HFFc6 (cell line): Measurements from ENCODE around the gene LHX4. TPM values are rescaled to one million over a fixed set of nuclear protein-coding genes. Genes with fewer than 3 reads are reported as not detected.
A peak's percentile ranks its signal among the peaks of the same experiment; 100 is the strongest.

Source experiments
- DNase-seq: peaks from one replicate; pipeline ENCODE4 v3.0.0-alpha.2; 2018
- H3K27ac Mint-ChIP-seq: 2 replicates; pipeline ENCODE4 v1.8.0; 2020; ENCODE audit warnings: mild to moderate bottlenecking, mixed read lengths
- H3K27me3 Mint-ChIP-seq: 2 replicates; pipeline ENCODE4 v1.8.0; 2021; ENCODE audit warnings: mild to moderate bottlenecking, moderate library complexity, mixed read lengths; ENCODE audit not compliant: insufficient read depth
- H3K36me3 Mint-ChIP-seq: 2 replicates; pipeline ENCODE4 v1.8.0; 2021; ENCODE audit warnings: low read depth, mixed read lengths
- H3K4me1 Mint-ChIP-seq: 2 replicates; pipeline ENCODE4 v1.8.0; 2020; ENCODE audit warnings: low read depth, mixed read lengths
- H3K4me3 Mint-ChIP-seq: 2 replicates; pipeline ENCODE4 v1.8.0; 2020; ENCODE audit warnings: mild to moderate bottlenecking, moderate library complexity, mixed read lengths
- H3K9me3 Mint-ChIP-seq: 2 replicates; pipeline ENCODE4 v1.8.0; 2020; ENCODE audit warnings: mild to moderate bottlenecking, mixed read lengths
- total RNA-seq, 6 experiments: library from RNA; stranded (reverse); fragmentation: NEBNext Ultra II Directional; extraction: Animal tissue kit (Norgen Biotek cat#: 25700); gene quantifications; 2 replicates in 1 of 6; 3 replicates in 5 of 6; pipeline ENCODE4 v1.2.3, GENCODE V29; 2021
- TF ChIP-seq, protein P1 (sequence below): fragments of 200-600 bp; sonication (generic); IDR thresholded peaks from 2 replicates; pipeline ENCODE4 v1.5.0; 2021; ENCODE audit warnings: antibody characterized with exemption, mild to moderate bottlenecking

The LHX4 gene
- total RNA-seq, 6 experiments from 2014 or later = 0.28 to 0.71 (median 0.41) TPM

- Mint-ChIP-seq H3K9me3 (no peaks in the 10 kb centered on the region), H3K4me3 (no peak overlapping the region), H3K27ac (no peak overlapping the region), H3K36me3 (peaks cover 12% of the 10 kb centered on the region; the same call in 1 of the 2 replicates), H3K27me3 (peaks cover 1% of the 10 kb centered on the region), H3K4me1 (no peaks in the 10 kb centered on the region; the same call in 1 of the 2 replicates)
- DNase-seq = peak; percentile 18
- TF ChIP-seq, protein P1, sequence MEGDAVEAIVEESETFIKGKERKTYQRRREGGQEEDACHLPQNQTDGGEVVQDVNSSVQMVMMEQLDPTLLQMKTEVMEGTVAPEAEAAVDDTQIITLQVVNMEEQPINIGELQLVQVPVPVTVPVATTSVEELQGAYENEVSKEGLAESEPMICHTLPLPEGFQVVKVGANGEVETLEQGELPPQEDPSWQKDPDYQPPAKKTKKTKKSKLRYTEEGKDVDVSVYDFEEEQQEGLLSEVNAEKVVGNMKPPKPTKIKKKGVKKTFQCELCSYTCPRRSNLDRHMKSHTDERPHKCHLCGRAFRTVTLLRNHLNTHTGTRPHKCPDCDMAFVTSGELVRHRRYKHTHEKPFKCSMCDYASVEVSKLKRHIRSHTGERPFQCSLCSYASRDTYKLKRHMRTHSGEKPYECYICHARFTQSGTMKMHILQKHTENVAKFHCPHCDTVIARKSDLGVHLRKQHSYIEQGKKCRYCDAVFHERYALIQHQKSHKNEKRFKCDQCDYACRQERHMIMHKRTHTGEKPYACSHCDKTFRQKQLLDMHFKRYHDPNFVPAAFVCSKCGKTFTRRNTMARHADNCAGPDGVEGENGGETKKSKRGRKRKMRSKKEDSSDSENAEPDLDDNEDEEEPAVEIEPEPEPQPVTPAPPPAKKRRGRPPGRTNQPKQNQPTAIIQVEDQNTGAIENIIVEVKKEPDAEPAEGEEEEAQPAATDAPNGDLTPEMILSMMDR = no peak
Measured at GRCh38 chr1:180271272-180272255, 41.5 kb downstream of the LHX4 start.

DNA sequence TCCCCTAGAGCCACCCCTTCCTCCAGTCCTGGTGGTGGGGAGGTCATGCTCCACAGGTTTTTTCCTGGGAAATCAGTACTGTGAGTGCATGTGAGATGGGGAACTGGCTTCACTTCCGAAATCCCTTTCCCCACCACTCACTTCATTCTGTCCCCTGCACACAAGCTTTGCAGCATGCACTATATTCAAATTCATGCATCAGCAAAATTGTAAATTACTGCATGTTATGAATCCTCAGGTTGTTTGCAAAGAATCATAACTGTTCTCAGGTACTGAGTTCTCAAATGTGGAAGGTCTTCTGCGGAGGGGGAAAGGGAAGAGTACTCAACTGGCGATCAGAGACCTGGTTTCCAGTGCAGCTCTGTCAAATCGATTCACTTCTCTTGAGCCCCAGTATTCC is 42.3 kb downstream of the LHX4 start:
- H3K36me3 Mint-ChIP-seq = peaks cover 12% of the 10 kb centered on the region; the same call in 1 of the 2 replicates
- no peak overlapping the region for H3K27ac Mint-ChIP-seq
- no peaks in the 10 kb centered on the region; the same call in 1 of the 2 replicates for H3K4me1 Mint-ChIP-seq
- H3K4me3 Mint-ChIP-seq = no peak overlapping the region
- H3K9me3 Mint-ChIP-seq = no peaks in the 10 kb centered on the region
- no peak for DNase-seq
- TF ChIP-seq, protein P1 = no peak
- H3K27me3 Mint-ChIP-seq = no peaks in the 10 kb centered on the region; the same call in 1 of the 2 replicates

GRCh38 chr1:180273066-180273465 is 43.0 kb downstream of the LHX4 start:
- TF ChIP-seq, protein P1 = no peak
- H3K4me1 Mint-ChIP-seq = no peaks in the 10 kb centered on the region; the same call in 1 of the 2 replicates
- no peak overlapping the region for H3K4me3 Mint-ChIP-seq
- H3K9me3 Mint-ChIP-seq = no peaks in the 10 kb centered on the region
- no peak overlapping the region for H3K27ac Mint-ChIP-seq
- H3K27me3 Mint-ChIP-seq = no peaks in the 10 kb centered on the region; the same call in 1 of the 2 replicates
- peaks cover 16% of the 10 kb centered on the region; the same call in 1 of the 2 replicates for H3K36me3 Mint-ChIP-seq
- no peak for DNase-seq

DNA sequence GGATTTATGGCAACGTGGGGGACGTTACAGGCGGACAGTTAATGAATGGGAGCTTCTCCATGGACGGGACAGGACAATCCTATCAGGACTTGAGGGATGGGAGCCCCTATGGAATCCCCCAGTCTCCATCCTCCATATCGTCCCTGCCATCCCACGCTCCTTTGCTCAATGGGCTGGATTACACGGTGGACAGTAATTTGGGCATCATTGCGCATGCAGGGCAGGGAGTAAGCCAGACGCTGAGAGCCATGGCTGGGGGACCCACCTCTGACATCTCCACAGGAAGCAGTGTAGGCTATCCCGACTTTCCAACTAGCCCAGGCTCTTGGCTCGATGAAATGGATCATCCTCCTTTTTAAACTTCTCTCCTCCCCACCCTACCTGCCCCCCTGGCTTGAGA is 44.2 kb downstream of the LHX4 start:
- TF ChIP-seq, protein P1 = no peak
- H3K4me3 Mint-ChIP-seq = no peak overlapping the region
- H3K36me3 Mint-ChIP-seq = peaks cover 16% of the 10 kb centered on the region; the same call in 1 of the 2 replicates
- H3K27me3 Mint-ChIP-seq = no peaks in the 10 kb centered on the region; the same call in 1 of the 2 replicates
- no peaks in the 10 kb centered on the region for H3K9me3 Mint-ChIP-seq
- H3K27ac Mint-ChIP-seq = no peak overlapping the region
- DNase-seq = no peak
- no peaks in the 10 kb centered on the region; the same call in 1 of the 2 replicates for H3K4me1 Mint-ChIP-seq

DNA sequence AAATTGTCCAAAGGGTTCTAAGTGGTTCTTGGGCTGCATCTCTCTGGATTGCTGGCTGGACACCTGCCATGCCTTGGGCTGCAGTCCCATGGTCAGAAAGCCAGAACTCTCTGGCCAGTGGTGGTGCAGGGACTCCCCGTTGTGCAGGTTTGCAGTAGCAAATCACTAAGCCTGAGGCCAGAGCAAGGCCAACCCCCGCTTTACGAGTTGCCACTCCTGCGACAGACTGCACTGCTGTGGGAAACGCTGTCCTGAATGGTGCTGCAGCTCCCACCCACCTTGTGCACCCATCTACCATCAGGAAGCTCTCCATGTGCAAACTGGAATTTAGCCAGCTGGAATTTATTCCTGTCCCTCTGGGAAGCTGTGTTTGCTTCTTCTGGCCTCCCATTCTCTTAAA is 45.7 kb downstream of the LHX4 start:
- no peak overlapping the region for H3K27ac Mint-ChIP-seq
- DNase-seq = no peak
- no peak overlapping the region for H3K4me3 Mint-ChIP-seq
- H3K4me1 Mint-ChIP-seq = no peaks in the 10 kb centered on the region; the same call in 1 of the 2 replicates
- peaks cover 16% of the 10 kb centered on the region; the same call in 1 of the 2 replicates for H3K36me3 Mint-ChIP-seq
- no peaks in the 10 kb centered on the region for H3K27me3 Mint-ChIP-seq
- TF ChIP-seq, protein P1 = no peak
- no peaks in the 10 kb centered on the region for H3K9me3 Mint-ChIP-seq
